HUDEP-2 (cell line): ENCODE data around the gene KMT2C.

Source experiments
- DNase-seq, 76 experiments: peaks; one replicate each; lab custom pipeline; 2025; ENCODE audit not compliant: unreplicated experiment in 76 of 76; lab: John Stamatoyannopoulos, UW

Gene KMT2C

GRCh38 chr7:152152267-152152666, 283.5 kb downstream of the KMT2C start:
- DNase-seq, result no peak

DNA sequence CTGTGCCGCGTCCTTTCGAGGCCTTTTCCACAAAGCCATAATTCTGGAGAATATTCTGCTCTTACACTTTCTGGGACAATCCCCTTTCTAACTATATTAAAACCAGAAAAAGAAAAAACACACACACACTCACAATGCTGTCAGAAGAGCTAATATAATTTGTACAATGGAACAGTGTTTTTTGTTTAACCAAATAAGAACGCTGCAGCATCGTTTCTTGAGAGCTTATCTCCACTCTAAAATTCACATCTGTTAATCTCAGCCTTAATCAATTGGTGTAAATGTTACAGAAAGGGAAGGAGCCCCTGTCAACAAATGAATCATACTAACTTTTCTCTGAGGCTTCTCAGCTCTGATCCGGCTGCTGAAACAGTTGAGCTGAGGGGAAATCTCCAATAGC, 286.4 kb downstream of the KMT2C start:
- no peak for DNase-seq

GRCh38 chr7:152148706-152149105, 287.1 kb downstream of the KMT2C start:
- DNase-seq, result no peak

DNA sequence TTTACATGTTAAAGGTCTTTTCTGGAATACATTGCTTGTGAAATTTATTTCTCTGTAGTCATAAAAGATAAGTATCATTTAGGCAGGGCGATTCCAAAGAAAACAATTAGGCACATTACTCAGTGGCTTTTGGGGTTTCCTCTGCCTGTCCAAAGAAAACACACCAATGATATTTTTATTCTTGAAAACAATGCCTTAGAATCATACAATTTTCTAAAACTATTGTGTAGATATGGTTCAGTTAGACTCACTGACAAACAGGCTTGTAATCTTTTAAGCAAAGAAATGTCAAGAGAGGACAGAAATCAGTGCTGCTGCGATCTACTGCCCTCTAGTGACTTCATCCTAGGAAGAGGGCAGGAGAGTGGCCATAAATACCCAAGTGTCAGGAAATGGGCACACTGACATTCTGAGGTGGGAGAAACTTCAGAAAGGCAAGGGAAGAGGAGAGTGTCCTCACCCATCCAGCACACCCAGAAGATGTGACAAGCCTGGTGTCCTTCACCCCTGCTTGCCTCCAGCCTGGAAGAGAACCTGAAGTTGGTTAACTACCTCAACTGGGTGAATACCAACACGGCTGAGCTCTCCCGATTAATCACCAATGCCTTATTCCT, 289.8 kb downstream of the KMT2C start:
- DNase-seq, result peak in 7 of 76 experiments; percentile 1 to 23 (median 7)

- no peak for DNase-seq
Observed at GRCh38 chr7:152144557-152145245, 291.1 kb downstream of the KMT2C start.

DNA sequence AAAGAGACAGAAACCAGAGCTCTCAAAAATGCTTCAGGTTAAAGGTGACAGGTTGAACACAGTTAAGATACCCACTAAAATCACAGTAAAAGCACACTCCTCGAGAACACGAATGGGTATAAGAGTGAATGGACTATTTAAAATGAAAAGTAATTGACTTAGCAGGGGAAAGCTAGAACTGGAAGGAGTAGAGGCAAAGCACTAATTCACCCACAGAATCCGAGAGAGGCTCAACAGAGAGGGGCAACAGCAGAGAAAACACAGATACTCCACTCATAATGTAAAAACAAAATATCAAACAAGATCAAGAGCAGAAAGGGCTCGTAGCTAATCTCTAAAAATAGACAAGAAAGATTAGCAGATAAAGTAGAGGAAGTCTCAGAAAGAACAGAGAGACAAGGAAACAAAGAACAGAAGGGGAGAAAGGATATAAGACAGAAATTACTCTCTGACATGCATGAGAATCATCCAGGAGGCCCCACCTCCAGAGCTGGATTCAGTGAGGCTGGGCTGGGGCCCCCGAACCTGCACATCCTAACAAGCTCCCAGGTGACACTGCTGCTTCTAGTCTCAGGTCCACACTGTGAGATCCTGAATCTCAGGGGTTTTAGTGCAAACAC, 292.7 kb downstream of the KMT2C start:
- DNase-seq, result no peak

GRCh38 chr7:152140560-152140959, 295.2 kb downstream of the KMT2C start:
- DNase-seq, result no peak

DNA sequence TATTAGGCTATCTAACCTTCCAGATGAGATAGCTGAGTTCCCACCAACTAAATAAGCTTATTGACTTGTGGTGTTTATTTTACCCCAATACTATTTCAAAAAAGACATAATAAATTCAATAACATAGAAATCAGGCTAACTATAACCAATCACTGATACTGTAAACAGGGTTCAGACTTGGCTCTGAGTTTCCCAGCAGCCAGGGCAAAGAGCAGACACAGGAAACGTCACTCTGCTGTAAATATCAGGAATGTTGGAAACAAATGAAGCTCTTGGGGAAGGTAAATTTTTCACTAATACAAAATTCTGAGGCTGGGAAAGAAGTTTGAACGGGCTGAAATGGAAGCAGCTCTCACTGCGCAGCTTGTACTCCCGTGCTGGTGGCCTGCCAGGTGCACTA, 295.7 kb downstream of the KMT2C start:
- DNase-seq, result no peak

GRCh38 chr7:152137476-152138025, 298.3 kb downstream of the KMT2C start:
- DNase-seq, result no peak

- DNase-seq, result no peak
Observed at GRCh38 chr7:152136686-152137085, 299.1 kb downstream of the KMT2C start.

DNA sequence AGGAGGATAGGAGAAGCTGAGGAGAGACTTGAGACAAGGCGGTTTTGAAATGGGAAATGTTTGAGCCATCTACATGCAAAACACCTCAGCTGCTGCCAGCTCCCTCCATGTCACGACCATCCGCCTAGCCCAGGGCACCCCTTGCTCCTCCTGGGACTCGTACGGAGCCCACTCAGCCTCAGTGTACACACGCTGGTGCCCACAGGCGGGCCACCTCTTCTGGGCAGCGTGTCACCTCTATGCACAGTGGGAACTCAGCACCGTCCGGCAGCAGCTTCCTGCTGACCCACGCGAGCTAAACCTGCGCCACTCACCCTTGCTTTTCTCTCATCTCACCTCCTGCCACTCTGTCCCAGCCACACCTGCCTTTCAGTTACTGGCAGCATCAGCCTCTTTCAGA, 302.0 kb downstream of the KMT2C start:
- no peak for DNase-seq

DNA sequence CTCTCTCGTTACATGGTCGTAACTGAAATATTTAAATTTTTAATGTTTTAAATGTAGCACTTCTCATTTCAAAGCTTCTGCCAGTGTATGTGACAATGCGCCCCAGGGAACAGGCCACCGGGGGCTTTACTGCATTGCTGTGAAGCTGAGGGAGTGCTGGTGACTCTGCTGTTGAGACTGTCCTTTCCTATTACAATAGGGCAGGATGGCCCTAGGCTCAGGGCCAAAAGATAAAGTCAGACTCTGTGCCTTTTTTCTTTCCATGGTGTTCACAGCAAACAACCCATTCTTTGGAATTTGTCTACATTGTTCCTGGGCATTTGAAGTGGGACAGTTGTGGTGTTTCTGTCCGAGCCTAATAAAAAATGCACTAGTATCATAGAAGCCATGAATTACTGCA, 303.0 kb downstream of the KMT2C start:
- no peak for DNase-seq

DNA sequence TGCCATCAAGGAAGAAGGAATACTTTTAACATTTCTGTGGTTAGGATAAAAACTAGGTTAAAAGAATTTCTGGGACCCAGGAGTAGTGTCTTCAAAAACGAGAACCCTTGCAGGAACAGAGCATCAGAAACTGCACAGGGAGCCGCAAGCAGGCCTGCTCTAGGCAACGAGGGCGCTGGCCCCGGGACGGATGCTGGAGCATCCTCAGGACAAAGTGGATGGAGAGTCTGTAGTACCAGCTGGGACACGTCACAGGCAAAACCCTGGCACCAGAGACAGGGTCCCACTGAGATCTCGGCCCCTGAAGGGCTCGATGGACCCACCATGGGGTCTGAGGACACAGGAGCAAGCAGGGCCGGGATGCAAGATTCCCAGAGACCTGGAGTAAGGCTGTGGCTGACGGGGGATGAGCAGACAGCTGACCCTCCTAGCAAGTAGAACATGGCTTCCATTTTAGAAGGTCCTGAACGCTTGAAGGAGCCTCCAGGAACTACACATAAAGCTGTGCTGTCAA, 303.8 kb downstream of the KMT2C start:
- no peak for DNase-seq

GRCh38 chr7:152130658-152131590, 304.9 kb downstream of the KMT2C start:
- DNase-seq, result no peak

- DNase-seq, result no peak
Observed at GRCh38 chr7:152129682-152130081, 306.1 kb downstream of the KMT2C start.

DNA sequence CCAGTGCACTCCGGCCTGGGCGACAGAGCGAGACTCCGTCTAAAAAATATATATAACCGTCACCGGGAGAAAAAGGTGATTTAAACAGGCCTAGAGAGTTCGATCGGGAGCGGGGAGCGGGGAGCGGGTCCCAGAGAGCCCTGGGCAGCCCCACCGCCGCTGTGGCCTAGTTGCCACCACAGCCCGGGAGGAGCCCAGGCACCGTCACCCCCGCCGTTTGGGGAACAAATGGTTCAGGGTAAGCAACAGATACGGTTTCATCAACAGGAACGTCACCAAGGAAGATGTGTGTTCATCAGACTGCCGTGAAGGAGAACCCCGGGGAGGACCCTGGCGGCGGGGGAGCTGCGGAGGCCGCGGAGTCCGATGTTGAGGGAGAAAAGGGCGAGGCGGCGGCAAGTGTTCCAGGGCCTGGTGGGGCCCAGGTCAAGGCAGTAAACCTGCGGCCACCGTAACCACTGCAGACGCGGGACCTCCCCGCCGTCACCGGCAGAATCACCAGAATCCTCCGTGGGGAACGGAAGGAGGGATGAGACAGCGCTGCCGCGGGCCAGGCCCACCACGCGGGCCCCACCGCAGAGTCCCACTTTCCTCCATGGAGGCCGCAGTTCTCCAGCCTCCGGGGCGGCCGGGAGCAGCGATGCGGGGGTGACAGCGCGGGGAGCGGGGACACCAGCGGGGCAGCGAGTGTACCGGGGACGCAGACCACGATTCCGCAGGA, 306.9 kb downstream of the KMT2C start:
- DNase-seq, result no peak

GRCh38 chr7:152128252-152128651, 307.6 kb downstream of the KMT2C start:
- DNase-seq, result no peak

DNA sequence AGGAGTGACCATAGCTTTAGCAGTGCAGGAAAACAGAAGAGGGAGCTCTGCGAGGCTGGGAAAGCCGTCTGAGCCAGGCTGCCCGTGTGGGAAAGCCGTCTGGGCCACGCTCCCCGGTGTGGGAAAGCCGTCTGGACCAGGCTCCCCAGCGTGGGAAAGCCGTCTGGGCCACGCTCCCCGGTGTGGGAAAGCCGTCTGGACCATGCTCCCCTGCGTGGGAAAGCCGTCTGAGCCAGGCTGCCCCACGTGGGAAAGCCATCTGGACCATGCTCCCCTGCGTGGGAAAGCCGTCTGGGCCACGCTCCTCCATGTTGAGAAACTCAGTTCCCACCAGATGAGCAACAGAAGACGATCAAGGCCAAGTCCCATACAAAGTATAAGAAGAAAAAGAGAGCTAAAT, 308.6 kb downstream of the KMT2C start:
- DNase-seq, result no peak

- no peak for DNase-seq
Observed at GRCh38 chr7:152126741-152127140, 309.1 kb downstream of the KMT2C start.

GRCh38 chr7:152122540-152122939, 313.3 kb downstream of the KMT2C start:
- no peak for DNase-seq
